WTC11 (cell line): ENCODE measurements around the gene RWDD3. TPM values are rescaled to one million over a fixed set of nuclear protein-coding genes. Genes with fewer than 3 reads are reported as not detected.

Source experiments
- ATAC-seq: fragments of 200-7000 bp; cut with Tn5 transposase; 2 replicates; pipeline ENCODE4 v1.10.0; 2021; ENCODE audit warnings: mild to moderate bottlenecking, moderate library complexity
- CTCF ChIA-PET: fragments of 300-600 bp; sonication (Branson Sonifier 250); formaldehyde crosslinking; loops from one replicate; lab custom pipeline; 2021; ENCODE audit warnings: antibody characterized with exemption; lab: Charles Lee
- POLR2A ChIA-PET: fragments of 350-600 bp; sonication (Branson Sonifier 250); formaldehyde crosslinking; loops from one replicate; lab custom pipeline; 2021; ENCODE audit warnings: antibody characterized with exemption; lab: Charles Lee
- DNase-seq: peaks from one replicate; pipeline ENCODE4 v3.0.0; 2021; ENCODE audit warnings: low spot score
- H3K27ac Mint-ChIP-seq: 2 replicates; pipeline ENCODE4 v1.8.0; 2021; ENCODE audit warnings: mixed read lengths
- H3K27me3 Mint-ChIP-seq: 2 replicates; pipeline ENCODE4 v1.8.0; 2021; ENCODE audit warnings: low read depth, mild to moderate bottlenecking, moderate library complexity, mixed read lengths
- H3K36me3 Mint-ChIP-seq: 2 replicates; pipeline ENCODE4 v1.8.0; 2021; ENCODE audit warnings: mixed read lengths
- H3K4me1 Mint-ChIP-seq: 2 replicates; pipeline ENCODE4 v1.8.0; 2022; ENCODE audit warnings: mixed read lengths
- H3K4me3 Mint-ChIP-seq: 2 replicates; pipeline ENCODE4 v1.8.0; 2021; ENCODE audit warnings: mild to moderate bottlenecking, moderate library complexity, mixed read lengths
- H3K9me3 Mint-ChIP-seq: 2 replicates; pipeline ENCODE4 v1.8.0; 2021; ENCODE audit warnings: mixed read lengths
- EMX1 ChIP-seq: fragments of 250-450 bp; sonication (Bioruptor Pico); IDR thresholded peaks from 2 replicates; pipeline ENCODE4 v1.8.0; 2021; ENCODE audit warnings: mild to moderate bottlenecking
- FOXK1 ChIP-seq: sonication (generic); formaldehyde crosslinking; IDR thresholded peaks from 2 replicates; pipeline ENCODE4 v1.8.0; 2022; ENCODE audit warnings: mild to moderate bottlenecking, moderate library complexity, missing genetic modification reagents
- FOXP1 ChIP-seq: sonication (generic); formaldehyde crosslinking; IDR thresholded peaks from 2 replicates; pipeline ENCODE4 v1.8.0; 2022; ENCODE audit warnings: missing genetic modification reagents, mild to moderate bottlenecking, moderate library complexity, borderline replicate concordance
- GABPB1 ChIP-seq: sonication (generic); formaldehyde crosslinking; IDR thresholded peaks from 2 replicates; pipeline ENCODE4 v1.8.1; 2023; ENCODE audit warnings: mild to moderate bottlenecking, missing genetic modification reagents
- IRF2 ChIP-seq: sonication (generic); formaldehyde crosslinking; IDR thresholded peaks from 2 replicates; pipeline ENCODE4 v1.8.0; 2022; ENCODE audit warnings: low read depth, missing genetic modification reagents, borderline replicate concordance
- JAZF1 ChIP-seq: fragments of 250-450 bp; sonication (Bioruptor Pico); IDR thresholded peaks from 2 replicates; pipeline ENCODE4 v1.9.0; 2021; ENCODE audit warnings: moderate library complexity, mild to moderate bottlenecking, inconsistent platforms
- JUN ChIP-seq: sonication (generic); formaldehyde crosslinking; IDR thresholded peaks from 2 replicates; pipeline ENCODE4 v1.8.0; 2023; ENCODE audit warnings: mild to moderate bottlenecking, missing genetic modification reagents
- MXD4 ChIP-seq: fragments of 250-450 bp; sonication (Bioruptor Pico); IDR thresholded peaks from 2 replicates; pipeline ENCODE4 v1.8.0; 2021; ENCODE audit warnings: mild to moderate bottlenecking, moderate library complexity, borderline replicate concordance
- PRRX2 ChIP-seq: fragments of 250-450 bp; sonication (Bioruptor Pico); IDR thresholded peaks from 2 replicates; pipeline ENCODE4 v1.8.0; 2021; ENCODE audit warnings: mild to moderate bottlenecking
- RORB ChIP-seq: fragments of 250-450 bp; sonication (Bioruptor Pico); IDR thresholded peaks from 2 replicates; pipeline ENCODE4 v1.9.0; 2021; ENCODE audit warnings: mild to moderate bottlenecking
- SMAD4 ChIP-seq: sonication (generic); formaldehyde crosslinking; IDR thresholded peaks from 2 replicates; pipeline ENCODE4 v1.8.0; 2022; ENCODE audit warnings: mild to moderate bottlenecking, missing genetic modification reagents
- TP53 ChIP-seq: sonication (generic); formaldehyde crosslinking; IDR thresholded peaks from 2 replicates; pipeline ENCODE4 v1.8.1; 2023; ENCODE audit warnings: mild to moderate bottlenecking, missing genetic modification reagents
- ZNF416 ChIP-seq: fragments of 250-450 bp; sonication (Bioruptor Pico); IDR thresholded peaks from 2 replicates; pipeline ENCODE4 v1.9.0; 2021; ENCODE audit warnings: mild to moderate bottlenecking, inconsistent platforms
- total RNA-seq: library from RNA; stranded (reverse); gene quantifications from 3 replicates; pipeline ENCODE4 v1.2.3, GENCODE V29; 2021
- TF ChIP-seq, protein P1 (sequence below): fragments of 250-450 bp; sonication (Bioruptor Pico); IDR thresholded peaks from 2 replicates; pipeline ENCODE4 v1.9.0; 2021; ENCODE audit warnings: moderate library complexity, mild to moderate bottlenecking, inconsistent platforms, borderline replicate concordance
- TF ChIP-seq, protein P2 (sequence below): sonication (generic); formaldehyde crosslinking; IDR thresholded peaks from 2 replicates; pipeline ENCODE4 v1.8.0; 2022; ENCODE audit warnings: mild to moderate bottlenecking, missing genetic modification reagents
- TF ChIP-seq, protein P3 (sequence below): fragments of 200-600 bp; IDR thresholded peaks from 2 replicates; pipeline ENCODE4 v1.8.0; 2022; ENCODE audit warnings: antibody characterized with exemption
- TF ChIP-seq, protein P4 (sequence below): sonication (generic); formaldehyde crosslinking; IDR thresholded peaks from 2 replicates; pipeline ENCODE4 v1.8.0; 2022; ENCODE audit warnings: mild to moderate bottlenecking, missing genetic modification reagents
- TF ChIP-seq, protein P5 (sequence below): sonication (generic); formaldehyde crosslinking; IDR thresholded peaks from 2 replicates; pipeline ENCODE4 v1.8.1; 2023; ENCODE audit warnings: mild to moderate bottlenecking, missing genetic modification reagents, moderate library complexity

The RWDD3 gene
- total RNA-seq, 1 experiment from 2014 or later, result 13.9 TPM

DNA sequence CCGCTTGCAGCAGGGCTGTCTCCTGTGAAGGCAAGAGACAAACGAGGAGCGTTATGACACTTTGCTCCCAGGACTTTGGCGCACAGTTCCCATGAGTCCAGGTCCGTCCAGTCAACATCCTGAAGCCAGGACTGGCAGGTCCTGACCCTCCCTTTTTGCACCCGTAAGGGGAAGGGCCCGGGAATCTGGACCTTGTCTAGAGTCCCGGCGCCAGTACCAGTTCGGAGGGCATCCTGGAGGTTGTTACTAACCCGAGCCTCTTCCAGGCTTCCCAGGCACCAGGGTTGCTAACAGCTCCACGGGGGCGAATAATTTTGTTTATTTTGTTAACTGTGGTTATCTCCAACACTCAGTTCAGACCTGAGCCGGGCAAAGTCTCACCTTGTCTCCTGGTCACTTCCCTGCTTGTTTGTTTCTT is 682 bp upstream of the RWDD3 start:
- H3K27me3 Mint-ChIP-seq, result no peaks in the 10 kb centered on the region; the same call in none of the 2 replicates
- ChIA-PET POLR2A (interaction anchor here (0.9 to 1.8 kb wide), 6 partner anchors 11 to 306 kb away, joined by 3 to 7 read pairs (median 3); partner anchors contain the start of genes CNN3 and TLCD4), CTCF (interaction anchor here (0.6 to 2.4 kb wide), 50 partner anchors 8 to 1513 kb away, joined by 3 to 71 read pairs (median 4); partner anchors contain the start of genes ALG14 and TLCD4)
- peaks cover 18% of the 10 kb centered on the region for H3K4me1 Mint-ChIP-seq
- peak overlapping the region; percentile 86 for H3K4me3 Mint-ChIP-seq
- DNase-seq (no peak), ATAC-seq (peak; percentile 9)
- no peaks in the 10 kb centered on the region for H3K36me3 Mint-ChIP-seq
- peak overlapping the region; percentile 64 for H3K27ac Mint-ChIP-seq
- peaks cover under 1% of the 10 kb centered on the region; the same call in 1 of the 2 replicates for H3K9me3 Mint-ChIP-seq
- TF ChIP-seq, protein P1, sequence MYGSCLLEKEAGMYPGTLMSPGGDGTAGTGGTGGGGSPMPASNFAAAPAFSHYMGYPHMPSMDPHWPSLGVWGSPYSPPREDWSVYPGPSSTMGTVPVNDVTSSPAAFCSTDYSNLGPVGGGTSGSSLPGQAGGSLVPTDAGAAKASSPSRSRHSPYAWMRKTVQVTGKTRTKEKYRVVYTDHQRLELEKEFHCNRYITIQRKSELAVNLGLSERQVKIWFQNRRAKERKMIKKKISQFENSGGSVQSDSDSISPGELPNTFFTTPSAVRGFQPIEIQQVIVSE (CRISPR knock-in tag), result no peak
- TF ChIP-seq, protein P2, sequence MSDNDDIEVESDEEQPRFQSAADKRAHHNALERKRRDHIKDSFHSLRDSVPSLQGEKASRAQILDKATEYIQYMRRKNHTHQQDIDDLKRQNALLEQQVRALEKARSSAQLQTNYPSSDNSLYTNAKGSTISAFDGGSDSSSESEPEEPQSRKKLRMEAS (CRISPR knock-in tag), result 0 out of 2 replicates have a peak, but pooled peaks have one; percentile 6

DNA sequence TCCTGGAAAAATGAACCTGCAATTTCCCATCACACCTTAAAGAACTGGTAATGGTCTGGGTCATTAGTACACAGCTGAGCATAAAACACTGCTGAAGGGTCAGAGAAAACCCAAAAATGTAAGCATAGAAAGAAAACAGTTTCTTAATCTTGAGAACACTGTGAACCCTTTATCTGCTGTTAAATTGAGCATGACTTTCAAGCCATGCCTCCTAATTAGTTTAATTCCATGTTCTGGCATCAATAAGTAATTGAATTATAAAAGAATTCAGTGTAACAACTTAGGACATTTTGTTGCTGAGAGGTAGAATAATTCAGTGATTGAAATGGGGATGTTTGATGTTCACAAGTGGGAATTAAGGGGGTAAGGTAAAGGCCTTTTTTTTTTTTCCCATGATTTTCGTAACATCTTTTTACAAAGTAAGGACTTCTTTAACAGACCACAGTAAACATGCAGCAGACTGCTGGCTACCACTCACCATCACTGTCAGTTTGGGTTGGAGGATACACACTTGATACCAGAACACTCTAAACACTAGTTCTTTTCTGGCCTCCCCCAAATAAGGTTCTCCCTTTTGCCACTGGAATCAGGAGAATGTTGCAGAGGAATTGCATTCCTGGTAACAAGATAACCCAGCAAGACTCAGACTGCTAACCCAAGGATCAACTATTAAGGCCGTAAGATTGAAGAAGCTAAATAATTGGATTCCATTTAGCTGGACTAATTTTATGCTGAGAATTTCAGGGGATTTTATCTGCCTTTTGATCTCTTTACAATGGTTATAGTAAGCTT is 3.0 kb downstream of the RWDD3 start:
- DNase-seq, result no peak
- no peak for TF ChIP-seq GABPB1
- TF ChIP-seq, protein P3, sequence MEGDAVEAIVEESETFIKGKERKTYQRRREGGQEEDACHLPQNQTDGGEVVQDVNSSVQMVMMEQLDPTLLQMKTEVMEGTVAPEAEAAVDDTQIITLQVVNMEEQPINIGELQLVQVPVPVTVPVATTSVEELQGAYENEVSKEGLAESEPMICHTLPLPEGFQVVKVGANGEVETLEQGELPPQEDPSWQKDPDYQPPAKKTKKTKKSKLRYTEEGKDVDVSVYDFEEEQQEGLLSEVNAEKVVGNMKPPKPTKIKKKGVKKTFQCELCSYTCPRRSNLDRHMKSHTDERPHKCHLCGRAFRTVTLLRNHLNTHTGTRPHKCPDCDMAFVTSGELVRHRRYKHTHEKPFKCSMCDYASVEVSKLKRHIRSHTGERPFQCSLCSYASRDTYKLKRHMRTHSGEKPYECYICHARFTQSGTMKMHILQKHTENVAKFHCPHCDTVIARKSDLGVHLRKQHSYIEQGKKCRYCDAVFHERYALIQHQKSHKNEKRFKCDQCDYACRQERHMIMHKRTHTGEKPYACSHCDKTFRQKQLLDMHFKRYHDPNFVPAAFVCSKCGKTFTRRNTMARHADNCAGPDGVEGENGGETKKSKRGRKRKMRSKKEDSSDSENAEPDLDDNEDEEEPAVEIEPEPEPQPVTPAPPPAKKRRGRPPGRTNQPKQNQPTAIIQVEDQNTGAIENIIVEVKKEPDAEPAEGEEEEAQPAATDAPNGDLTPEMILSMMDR, result no peak
- TF ChIP-seq, protein P4, sequence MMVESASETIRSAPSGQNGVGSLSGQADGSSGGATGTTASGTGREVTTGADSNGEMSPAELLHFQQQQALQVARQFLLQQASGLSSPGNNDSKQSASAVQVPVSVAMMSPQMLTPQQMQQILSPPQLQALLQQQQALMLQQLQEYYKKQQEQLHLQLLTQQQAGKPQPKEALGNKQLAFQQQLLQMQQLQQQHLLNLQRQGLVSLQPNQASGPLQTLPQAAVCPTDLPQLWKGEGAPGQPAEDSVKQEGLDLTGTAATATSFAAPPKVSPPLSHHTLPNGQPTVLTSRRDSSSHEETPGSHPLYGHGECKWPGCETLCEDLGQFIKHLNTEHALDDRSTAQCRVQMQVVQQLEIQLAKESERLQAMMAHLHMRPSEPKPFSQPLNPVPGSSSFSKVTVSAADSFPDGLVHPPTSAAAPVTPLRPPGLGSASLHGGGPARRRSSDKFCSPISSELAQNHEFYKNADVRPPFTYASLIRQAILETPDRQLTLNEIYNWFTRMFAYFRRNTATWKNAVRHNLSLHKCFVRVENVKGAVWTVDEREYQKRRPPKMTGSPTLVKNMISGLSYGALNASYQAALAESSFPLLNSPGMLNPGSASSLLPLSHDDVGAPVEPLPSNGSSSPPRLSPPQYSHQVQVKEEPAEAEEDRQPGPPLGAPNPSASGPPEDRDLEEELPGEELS (CRISPR knock-in tag), result no peak
- TF ChIP-seq TP53 (CRISPR knock-in tag), result no peak
- no peak for TF ChIP-seq MXD4 (CRISPR knock-in tag)
- no peak for TF ChIP-seq PRRX2 (CRISPR knock-in tag)
- TF ChIP-seq RORB (CRISPR knock-in tag), result no peak
- TF ChIP-seq, protein P5, sequence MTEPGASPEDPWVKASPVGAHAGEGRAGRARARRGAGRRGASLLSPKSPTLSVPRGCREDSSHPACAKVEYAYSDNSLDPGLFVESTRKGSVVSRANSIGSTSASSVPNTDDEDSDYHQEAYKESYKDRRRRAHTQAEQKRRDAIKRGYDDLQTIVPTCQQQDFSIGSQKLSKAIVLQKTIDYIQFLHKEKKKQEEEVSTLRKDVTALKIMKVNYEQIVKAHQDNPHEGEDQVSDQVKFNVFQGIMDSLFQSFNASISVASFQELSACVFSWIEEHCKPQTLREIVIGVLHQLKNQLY (CRISPR knock-in tag), result no peak
- no peak for TF ChIP-seq EMX1
- TF ChIP-seq FOXP1 (CRISPR knock-in tag), result no peak
- TF ChIP-seq FOXK1 (CRISPR knock-in tag), result no peak
- TF ChIP-seq IRF2, result no peak
- TF ChIP-seq JUN (CRISPR knock-in tag), result no peak
- TF ChIP-seq ZNF416 (CRISPR knock-in tag), result no peak
- TF ChIP-seq SMAD4 (CRISPR knock-in tag), result no peak
- no peak for TF ChIP-seq JAZF1 (CRISPR knock-in tag)
- H3K36me3 Mint-ChIP-seq, result peaks cover 31% of the 10 kb centered on the region
- H3K4me1 Mint-ChIP-seq, result peaks cover 18% of the 10 kb centered on the region
- CTCF ChIA-PET, result interaction anchor here (1.3 kb wide), 1 partner anchor 383 kb away, joined by 4 read pairs; no protein-coding TSS in a partner anchor
- H3K4me3 Mint-ChIP-seq, result no peak overlapping the region
- H3K27me3 Mint-ChIP-seq, result no peaks in the 10 kb centered on the region; the same call in none of the 2 replicates
- peaks cover 20% of the 10 kb centered on the region for H3K9me3 Mint-ChIP-seq
- no peak for ATAC-seq
- H3K27ac Mint-ChIP-seq, result no peak overlapping the region
- POLR2A ChIA-PET, result no interaction called here
